ENCODE data around the gene USP48. TPM values are rescaled to one million over a fixed set of nuclear protein-coding genes. Genes with fewer than 3 reads are reported as not detected.

Gene USP48
- total and polyA plus RNA-seq, 2 of the 8 experiments (the other 6 are each of a cell fraction or from before 2014, with no cell fraction given), result 12.8 to 83.5 TPM

GRCh38 chr1:21828506-21829210 is 45.7 kb upstream of the USP48 start:
- ChIA-PET POLR2A (ENCODE audit: partially characterized antibody) (interaction anchor here (1.6 kb wide), 1 partner anchor 10 kb away, joined by 4 read pairs; no protein-coding TSS in a partner anchor), CTCF (ENCODE audit: partially characterized antibody) (interaction anchor here (0.9 kb wide), 1 partner anchor 125 kb away, joined by 3 read pairs; no protein-coding TSS in a partner anchor)
- Histone ChIP-seq H2BK5ac (ENCODE audit: low read depth, low read length) (no peak overlapping the region), H4K20me1 (replicated peaks in 1 of 2; ENCODE audit: control insufficient read depth in 1 of 2, insufficient read depth in 2 of 2, low read length in 2 of 2) (peaks cover 0 to 5% of the 10 kb centered on the region in 2 experiments), H2AFZ (ENCODE audit: low read length) (no peak overlapping the region), H3K23ac (ENCODE audit: insufficient read length) (no peak overlapping the region), H3K79me2 (ENCODE audit: control insufficient read depth in 1 of 2, insufficient read depth in 2 of 2, low read length in 2 of 2) (no peaks in the 10 kb centered on the region), H3K27ac (ENCODE audit: low read depth, low read length) (no peak overlapping the region), H4K5ac (ENCODE audit: insufficient read length, low read depth, low read length) (no peak overlapping the region), H3K27me3 (replicated peaks in 1 of 4; ENCODE audit: control insufficient read depth in 3 of 4, extremely low read depth in 1 of 4, insufficient read depth in 3 of 4, low read length in 3 of 4) (no peaks in the 10 kb centered on the region), H3K9ac (replicated peaks in 1 of 4; ENCODE audit: extremely low read depth in 1 of 4, low read depth in 3 of 4, low read length in 3 of 4) (no peak overlapping the region), H3K23me2 (ENCODE audit: low read depth, low read length) (no peaks in the 10 kb centered on the region), H3K4me1 (replicated peaks in 1 of 4; ENCODE audit: control insufficient read depth in 3 of 4, insufficient read depth in 4 of 4, low read length in 3 of 4) (no peaks in the 10 kb centered on the region), H3K4me3 (ENCODE audit: extremely low read depth in 1 of 4, insufficient read depth in 2 of 4, low read depth in 3 of 4, low read length in 4 of 4) (no peak overlapping the region), H2BK120ac (replicated peaks; ENCODE audit: low read depth, low read length) (no peak overlapping the region), H3K9me3 (ENCODE audit: insufficient read depth in 2 of 2, low read depth in 1 of 2, low read length in 1 of 2) (no peaks in the 10 kb centered on the region), H3K14ac (ENCODE audit: insufficient read length) (no peak overlapping the region), H3K36me3 (ENCODE audit: control insufficient read depth in 2 of 4, insufficient read depth in 4 of 4, low read length in 3 of 4) (peaks cover 17 to 61% (median 45%) of the 10 kb centered on the region in 4 experiments), H3K4ac (replicated peaks; ENCODE audit: insufficient read length, low read depth, low read length) (no peak overlapping the region), H4K8ac (ENCODE audit: extremely low read depth, insufficient read depth, low read length) (no peak overlapping the region), H3K18ac (ENCODE audit: extremely low read depth, low read length) (no peak overlapping the region), H4K91ac (replicated peaks; ENCODE audit: insufficient read length, low read length) (no peak overlapping the region), H2AK5ac (ENCODE audit: low read depth, low read length) (no peak overlapping the region), H3K56ac (replicated peaks; ENCODE audit: insufficient read length, low read depth, low read length) (no peak overlapping the region), H2BK20ac (ENCODE audit: low read length) (no peak overlapping the region), H3K4me2 (ENCODE audit: insufficient read depth in 1 of 2, low read depth in 2 of 2, low read length in 2 of 2) (no peak overlapping the region), H3K79me1 (ENCODE audit: low read depth, low read length) (no peaks in the 10 kb centered on the region), H2BK12ac (ENCODE audit: low read depth, low read length) (no peak overlapping the region), H2BK15ac (ENCODE audit: low read length) (no peak overlapping the region)
- 97% methylated on average over 27 of the region's 28 CpGs; no CpG with 5 or more reads in 1 of the 2 experiments for WGBS, 2 experiments (ENCODE audit: extremely low coverage in 1 of 2, insufficient coverage in 1 of 2, insufficient read length in 1 of 2, insufficient replicate concordance in 2 of 2, low coverage in 1 of 2, low lambda C conversion rate in 2 of 2, missing lambda C conversion rate in 1 of 2)
- DNase-seq (ENCODE audit: low read depth in 1 of 2, low spot score in 2 of 2), result no peak
- no peak for FAIRE-seq
- TF ChIP-seq CTCF (IDR thresholded peaks at IDR 0.05; ENCODE audit: control extremely low read depth in 1 of 3, insufficient read depth in 1 of 3, low read depth in 1 of 3, low read length in 3 of 3) (no peak), KDM1A (IDR thresholded peaks at IDR 0.05; ENCODE audit: borderline replicate concordance, low read length) (no peak), CHD1 (IDR thresholded peaks at IDR 0.05; ENCODE audit: low read depth, low read length) (no peak), SUZ12 (IDR thresholded peaks at IDR 0.05; ENCODE audit: low read length) (no peak)
- TF ChIP-seq, protein P1, sequence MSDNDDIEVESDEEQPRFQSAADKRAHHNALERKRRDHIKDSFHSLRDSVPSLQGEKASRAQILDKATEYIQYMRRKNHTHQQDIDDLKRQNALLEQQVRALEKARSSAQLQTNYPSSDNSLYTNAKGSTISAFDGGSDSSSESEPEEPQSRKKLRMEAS (IDR thresholded peaks at IDR 0.05), result no peak
